Stimulated activated CD8-positive, alpha-beta memory T cell treated with anti-CD3 and anti-CD28 coated beads, Interleukin-12 subunit alpha, Interleukin-12 subunit beta, amount 100 ng/mL, for 1 hour (primary cell): ENCODE data around the gene NRXN3.

Source experiments
- DNase-seq: peaks from one replicate; pipeline ENCODE4 v3.0.0-alpha.2; 2020; ENCODE audit warnings: low read depth

NRXN3 gene

DNA sequence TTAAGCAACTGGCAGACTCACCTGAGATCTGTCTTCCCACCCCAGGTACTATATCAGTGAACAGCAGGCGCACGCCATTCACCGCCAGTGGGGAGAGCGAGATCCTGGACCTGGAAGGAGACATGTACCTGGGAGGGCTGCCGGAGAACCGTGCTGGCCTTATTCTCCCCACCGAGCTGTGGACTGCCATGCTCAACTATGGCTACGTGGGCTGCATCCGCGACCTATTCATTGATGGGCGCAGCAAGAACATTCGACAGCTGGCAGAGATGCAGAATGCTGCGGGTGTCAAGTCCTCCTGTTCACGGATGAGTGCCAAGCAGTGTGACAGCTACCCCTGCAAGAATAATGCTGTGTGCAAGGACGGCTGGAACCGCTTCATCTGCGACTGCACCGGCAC, 544.5 kb downstream of the NRXN3 start:
- DNase-seq = no peak

DNA sequence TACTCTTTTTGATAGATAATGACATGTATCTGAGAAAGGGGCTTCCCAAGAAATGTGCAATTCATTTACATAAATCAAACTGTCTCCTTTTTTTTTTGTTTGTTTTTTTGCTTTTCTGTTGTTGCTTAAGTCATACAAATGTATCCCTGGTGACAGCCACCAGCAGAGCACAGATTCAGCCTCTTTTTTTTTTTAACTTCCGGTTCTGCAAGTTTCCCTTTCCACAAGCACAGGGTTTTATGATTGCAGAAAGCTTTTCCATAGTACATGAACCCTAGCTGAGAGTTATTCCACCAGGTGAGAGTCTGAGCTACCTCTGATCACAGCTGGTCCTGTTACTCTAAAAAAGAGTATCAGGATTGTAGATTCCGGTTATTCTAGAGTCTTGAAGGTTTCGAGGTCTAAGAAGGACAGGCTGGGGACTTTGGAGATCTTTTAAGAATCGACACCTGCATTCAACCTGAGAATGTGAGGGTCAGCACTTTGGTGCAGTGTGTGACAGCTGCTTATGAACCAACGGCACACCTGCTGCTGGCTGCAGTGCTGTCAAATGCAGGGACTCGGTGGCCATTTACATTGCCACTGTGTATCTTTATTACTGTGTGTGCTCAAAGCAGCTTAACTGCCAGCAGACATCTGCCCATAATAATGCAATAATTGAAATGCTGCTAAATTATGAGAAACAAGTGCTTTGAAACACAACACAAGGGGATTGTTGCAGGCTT, 551.7 kb downstream of the NRXN3 start:
- no peak for DNase-seq

DNA sequence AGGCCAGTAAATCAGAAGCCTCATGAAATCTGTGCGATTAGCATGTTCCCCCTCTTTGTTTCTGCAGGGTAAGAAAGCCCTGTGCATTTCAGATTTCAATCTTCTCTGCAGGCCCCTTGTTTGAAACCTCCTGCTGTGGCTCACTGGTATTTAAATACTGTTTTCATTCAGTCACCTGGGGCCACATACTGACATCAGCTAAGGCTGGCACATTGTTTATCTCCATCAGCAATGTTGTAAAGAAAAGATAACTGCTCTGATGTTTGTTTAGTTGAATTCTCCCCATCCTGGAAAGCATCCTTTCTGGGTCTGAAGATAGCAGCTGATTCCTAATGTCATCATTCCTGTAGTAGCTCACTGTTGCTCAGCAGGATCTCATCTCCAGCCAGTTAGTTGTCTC, 554.9 kb downstream of the NRXN3 start:
- DNase-seq = no peak

DNA sequence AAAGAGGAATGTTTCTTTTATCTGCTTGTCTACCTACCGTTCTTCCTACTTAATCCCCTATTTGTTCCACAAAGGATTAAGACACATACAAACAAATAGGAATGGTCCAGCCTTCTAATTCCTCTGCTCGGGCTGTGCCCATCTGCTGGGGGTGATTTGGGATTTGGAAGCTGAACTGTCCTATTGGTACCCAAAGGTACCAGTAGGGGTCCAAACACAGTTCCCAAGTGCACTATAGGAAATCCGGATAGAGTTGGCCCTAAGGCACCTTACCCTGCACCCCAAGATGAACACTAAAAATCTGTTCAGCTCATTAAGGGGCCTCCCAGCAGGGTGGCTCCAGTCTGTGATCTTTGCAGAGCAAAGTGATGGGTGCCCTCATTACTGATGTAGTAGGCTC, 566.9 kb downstream of the NRXN3 start:
- no peak for DNase-seq

DNA sequence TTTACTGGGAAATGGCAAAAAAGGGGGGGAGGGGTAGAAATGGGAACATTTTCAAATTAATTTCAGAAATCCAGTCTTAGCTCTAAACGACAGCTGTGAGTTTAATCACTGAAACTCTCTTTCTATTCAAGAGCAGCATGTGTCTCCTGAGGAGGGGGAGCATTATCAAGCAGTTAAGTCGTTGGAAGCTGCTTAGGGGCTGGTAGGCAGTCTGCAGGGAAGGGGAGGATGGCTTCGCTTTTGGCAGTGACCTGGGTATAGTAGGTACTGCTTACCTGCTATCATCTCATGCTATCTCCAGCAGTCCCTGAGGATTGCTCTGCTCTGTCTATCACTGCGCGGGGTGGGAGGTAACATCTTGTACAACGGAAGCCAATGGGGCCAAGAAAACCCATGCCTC, 567.4 kb downstream of the NRXN3 start:
- no peak for DNase-seq

DNA sequence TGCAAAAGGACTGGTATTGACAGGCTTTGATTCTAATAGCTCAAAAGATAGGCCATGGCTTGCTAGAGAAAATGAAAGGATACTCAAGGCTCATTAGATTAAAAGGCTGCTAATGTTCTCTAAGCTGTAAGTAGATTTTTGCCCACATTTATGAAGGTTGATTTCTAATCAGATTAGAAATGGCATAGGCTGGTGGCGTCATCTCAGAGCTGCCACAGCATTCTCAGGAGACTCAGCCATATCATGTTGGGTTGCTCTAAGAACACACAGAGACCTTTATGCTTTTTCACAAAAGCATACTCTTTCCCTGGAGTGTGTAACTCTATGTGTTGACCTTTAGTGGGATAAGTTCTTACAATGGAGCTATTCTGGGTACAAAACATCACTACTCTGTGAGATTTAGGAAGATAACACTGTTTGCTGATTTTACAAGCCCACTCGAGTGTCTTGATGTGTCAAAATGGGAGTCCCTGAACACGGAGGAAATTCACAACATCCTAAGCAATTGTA, 576.0 kb downstream of the NRXN3 start:
- no peak for DNase-seq

DNA sequence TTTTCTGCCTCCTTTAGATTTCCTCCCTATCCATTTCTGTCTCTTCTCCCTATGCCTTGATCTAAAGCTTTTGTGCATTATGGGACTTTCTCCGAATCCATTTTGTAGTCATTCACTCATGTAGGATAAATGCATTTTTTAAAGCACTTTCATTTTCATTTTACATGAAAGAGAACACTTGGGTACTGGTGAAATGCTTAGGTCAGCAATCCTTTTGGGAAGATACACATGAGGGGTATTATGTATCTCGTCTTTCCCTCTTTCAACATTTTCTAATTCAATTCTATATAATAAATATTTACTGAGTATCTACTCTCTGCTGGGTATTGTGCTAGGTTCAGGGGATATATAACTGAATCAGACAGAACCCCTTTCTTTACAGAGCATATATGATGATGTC, 577.6 kb downstream of the NRXN3 start:
- DNase-seq = no peak

DNA sequence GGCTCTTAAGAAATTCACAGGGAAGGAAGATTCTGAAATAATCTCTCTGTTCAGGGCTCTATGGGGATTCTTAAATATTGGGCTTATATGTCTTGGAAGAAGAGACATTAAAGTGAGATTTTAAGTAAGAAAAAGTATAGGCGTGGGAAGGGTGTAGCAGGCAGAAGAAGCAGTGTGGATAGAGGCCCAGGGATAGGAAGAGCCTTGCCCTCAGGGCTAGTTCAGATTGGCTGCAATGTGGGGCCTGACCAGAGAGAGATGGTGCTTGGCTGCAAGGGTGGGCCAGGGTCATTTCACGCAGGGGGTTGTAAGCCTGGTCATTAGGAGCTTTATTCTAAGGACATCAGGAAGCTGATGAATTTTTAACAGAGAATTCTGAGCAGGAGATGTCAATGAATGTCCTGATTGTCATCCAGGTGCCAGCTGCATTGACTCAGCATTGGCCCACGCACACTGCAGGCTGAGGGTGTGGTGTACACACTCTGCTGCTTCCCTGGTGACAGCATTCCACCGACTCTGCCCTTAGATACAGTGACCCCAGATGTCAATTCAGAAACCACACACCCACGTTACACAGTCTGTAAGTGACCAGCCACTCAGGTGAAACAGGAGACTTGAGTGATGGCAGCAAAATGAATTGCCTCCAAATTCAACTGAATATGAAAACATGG, 582.5 kb downstream of the NRXN3 start:
- DNase-seq = no peak

DNA sequence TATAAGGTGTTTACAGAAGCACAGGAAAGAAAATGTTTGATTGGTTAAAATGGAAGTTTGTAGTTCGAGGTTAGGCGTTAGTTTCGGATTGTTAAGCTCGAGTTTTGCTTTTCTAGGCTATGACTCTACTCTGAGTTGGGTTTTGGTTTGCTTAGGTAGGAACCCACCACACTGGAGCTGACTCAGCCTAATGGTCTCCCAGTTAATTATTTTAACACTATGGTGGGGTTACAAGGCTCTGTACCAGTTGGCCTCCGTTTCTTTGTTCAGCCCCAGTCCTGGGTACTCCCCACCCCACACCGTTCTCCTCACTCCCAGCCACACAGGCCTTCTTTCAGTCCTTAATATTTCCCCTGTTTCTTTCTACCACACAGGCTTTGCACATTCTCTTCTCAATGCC, 583.9 kb downstream of the NRXN3 start:
- DNase-seq = no peak

DNA sequence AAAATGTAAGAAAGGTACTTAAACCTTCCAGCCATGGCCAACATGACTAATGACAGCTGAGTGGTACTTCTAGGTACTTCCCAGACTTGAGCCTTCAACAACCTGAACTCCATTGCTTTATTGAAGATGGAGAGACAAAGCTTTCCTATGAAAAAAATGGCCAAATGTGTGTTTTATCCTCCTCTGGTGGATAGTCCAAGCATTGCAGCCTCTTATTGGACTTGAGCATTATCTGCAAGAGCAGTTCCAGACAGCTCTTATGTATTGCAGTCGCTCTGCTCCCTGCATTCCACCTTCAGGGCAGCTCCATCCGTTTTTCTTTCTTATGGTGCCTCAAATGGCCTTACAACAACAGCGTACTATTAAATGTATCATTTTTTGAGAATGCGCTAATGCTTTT, 588.2 kb downstream of the NRXN3 start:
- DNase-seq = no peak

DNA sequence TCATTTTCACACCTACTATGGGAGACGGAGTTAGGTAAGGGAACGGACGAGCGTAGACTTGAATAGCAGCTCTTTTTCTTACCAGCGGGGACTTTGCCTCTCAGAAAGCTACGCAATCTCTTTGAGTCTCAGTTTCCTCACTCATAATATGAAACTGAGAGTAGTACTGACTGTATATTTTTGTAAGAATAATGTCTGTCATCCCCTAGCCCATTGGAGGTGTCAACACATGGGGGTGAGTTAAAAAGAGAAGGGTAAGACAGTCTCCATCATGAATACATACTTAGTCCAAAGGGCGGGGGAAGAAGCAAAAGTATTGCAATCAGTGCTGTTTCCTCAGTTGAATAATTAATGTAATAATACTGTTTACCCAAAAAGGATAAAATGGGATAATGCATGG, 592.2 kb downstream of the NRXN3 start:
- no peak for DNase-seq

DNA sequence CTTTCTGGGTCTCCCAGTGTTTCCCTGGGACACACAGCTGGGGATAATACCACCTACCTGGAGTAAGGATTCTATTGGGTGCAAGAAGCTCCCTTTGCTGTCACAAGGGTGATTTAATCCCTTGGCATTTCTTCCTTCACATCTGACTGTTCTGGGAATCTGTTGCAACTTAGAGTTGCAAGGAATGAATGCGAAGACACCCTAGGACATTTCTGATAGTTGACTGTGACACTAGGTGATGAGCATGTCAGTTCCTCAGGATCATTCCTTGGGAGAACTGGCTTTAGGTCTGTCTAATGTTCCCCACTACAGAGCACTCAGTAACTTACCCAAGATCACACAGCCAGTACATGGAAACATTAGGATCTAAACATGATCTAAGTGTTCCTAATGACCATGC, 593.6 kb downstream of the NRXN3 start:
- DNase-seq = no peak

DNA sequence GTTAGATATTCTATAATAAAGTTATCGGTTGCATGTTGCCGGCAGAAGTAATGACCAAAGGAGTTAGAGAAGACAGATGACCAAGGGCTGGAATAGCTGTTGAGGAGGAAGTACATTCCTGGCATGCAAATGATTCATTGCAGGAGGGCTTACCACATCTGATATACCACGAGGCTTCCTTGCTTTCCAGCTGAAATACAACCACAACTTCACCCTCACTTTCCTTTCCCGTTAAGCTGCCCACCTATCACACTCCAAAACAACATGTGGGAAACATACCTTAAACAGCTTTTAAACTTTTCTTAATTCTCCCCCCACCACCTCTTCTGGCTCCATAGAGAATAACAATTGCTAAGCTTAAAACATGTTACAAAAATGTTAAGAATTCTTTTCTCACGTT, 594.1 kb downstream of the NRXN3 start:
- no peak for DNase-seq

DNA sequence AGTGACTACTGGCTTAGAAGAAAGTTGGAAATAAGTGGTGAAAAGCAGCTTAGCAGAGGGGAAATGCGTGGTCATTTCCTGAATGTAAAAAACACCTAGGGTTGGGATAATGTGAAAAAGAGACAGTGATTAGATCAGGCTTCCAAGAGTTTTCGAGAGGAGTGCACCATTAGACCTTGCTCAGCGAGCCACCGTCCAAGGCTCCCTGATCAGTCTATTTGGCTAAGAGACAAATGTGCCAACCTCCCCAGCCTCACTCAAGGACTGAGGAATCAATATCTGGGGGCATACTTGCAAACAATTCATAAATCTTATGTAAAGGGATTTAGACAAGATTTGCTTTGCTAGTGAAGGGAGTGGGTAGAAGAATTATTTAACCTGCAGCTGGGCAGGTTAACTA, 594.5 kb downstream of the NRXN3 start:
- no peak for DNase-seq

DNA sequence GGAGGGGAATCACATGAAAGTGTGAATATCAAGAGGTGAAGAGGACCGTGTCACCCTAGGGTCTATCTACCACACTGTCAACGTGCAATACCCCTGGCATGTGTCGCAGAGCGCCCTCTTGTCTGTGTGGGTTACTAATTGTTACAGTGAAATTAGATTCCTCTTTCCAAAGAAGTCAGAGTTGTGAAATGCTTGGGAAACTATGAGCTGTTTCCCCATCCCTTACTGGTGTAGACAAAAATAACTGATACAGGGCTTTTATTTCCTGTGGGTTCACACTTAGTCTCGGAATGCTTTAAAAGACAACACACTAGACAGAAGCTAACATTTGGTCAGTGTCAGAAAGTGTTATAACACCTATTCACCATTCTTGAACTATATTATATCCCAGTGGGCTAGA, 597.3 kb downstream of the NRXN3 start:
- DNase-seq = no peak

DNA sequence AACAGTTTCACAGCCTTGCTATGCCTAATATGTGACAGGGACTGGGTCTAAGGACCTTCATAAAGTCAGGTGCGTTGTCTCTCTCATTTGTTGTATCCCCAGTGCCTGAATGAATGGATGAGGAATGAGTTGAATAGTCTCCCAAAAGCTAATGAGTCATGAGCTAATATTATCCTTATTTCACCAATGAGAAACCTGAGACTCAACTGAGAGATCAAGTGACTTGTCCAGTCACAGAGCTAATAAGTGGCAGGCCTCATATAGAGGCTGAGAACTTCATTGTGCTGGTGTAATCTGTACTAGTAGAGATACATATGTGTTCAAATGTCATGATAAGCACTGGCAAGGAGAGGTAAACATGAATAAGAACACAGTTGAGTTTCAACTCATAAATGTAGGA, 612.4 kb downstream of the NRXN3 start:
- no peak for DNase-seq

DNA sequence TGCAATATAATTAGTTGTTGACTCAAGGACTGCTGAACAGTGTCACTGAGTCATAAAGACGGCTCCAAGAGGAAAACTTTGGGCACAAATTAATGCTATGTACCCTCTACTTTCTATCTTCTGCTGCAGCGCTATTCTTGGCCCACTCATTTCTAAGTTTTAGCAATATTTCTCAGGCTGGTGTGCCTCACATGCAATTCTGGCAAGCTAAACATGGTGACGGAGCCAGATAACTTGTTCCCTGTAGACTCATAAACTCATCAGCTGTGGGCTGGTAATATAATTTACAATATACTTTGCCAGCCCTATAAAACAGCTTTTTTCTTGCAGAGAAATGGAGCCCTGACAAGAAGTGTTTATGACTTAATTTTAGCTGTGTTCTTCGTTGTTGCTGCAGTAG, 615.1 kb downstream of the NRXN3 start:
- no peak for DNase-seq

DNA sequence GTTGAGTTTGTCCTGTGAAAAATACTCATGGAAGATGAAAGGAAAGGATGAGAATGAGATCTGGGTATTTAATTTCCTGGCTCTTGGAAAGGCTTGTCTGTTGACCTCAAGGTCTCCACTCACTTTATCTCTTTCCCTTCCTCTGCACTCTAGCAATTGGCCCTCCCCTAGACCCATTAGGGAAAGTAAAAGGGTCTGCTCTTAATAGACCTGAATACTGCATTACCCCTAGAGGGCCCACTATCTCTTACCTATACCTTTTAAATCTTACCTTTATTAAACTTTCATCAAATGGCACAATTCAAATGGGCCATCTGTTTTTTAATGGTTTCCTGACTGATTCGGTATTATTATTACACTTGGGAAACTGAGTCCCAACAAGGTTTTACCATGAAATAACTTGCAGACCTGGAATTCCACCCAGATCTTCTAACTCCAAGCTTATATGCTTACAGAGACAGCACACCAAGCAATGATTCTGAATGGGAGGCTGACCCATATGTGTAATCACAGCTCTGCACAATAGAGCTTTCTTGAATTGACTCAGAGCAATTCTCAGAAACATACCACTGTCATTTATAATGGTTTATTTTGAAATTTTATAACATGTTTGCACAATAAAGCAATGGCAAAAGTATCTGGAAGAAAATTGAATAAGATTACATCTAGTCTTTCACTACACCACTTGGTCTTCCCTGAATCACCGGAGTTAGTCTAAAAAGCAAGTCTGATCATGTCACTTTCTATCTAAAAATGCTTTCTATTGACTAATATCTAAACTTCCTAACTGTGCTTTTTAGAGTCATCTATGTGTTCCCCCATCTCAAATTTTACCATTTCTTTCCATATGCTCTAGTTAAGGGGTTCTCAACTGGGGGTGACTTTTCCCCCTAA, 618.5 kb downstream of the NRXN3 start:
- no peak for DNase-seq

DNA sequence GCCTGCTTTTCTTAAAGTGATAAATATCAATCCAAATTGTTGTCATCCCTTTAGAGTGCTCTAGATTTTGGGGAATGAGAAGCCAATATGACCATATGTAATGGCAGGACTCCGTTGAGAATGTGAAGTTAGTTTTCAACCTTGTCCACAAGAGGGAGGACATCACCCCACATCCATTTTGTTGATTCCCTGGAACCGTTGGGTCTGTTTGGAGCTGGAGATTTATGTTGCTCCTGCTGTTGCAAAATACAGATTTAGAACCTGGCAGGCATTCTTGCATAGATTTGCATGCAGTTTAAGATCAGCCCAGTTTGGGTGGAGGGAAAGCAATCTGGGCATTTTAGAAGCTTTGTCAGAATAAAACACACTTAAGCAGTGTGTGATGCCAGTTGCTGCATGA, 620.1 kb downstream of the NRXN3 start:
- no peak for DNase-seq

DNA sequence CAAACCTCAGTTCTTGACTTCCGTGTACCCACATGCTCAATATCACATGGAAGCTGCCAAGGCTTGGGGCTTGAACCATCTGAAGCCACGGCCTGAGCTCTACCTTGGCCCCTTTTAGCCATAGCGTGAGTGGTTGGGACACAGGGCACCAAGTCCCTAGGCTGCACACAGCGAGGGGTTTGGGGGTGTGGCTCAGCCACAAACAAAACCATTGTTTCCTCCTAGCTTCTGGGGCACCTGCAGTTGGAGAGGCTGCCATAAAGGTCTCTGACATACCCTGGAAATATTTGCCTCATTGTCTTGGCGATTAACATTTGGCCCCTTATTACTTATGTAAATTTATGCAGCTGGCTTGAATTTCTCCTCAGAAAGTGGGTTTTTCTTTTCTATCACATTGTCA, 628.6 kb downstream of the NRXN3 start:
- DNase-seq = no peak

DNA sequence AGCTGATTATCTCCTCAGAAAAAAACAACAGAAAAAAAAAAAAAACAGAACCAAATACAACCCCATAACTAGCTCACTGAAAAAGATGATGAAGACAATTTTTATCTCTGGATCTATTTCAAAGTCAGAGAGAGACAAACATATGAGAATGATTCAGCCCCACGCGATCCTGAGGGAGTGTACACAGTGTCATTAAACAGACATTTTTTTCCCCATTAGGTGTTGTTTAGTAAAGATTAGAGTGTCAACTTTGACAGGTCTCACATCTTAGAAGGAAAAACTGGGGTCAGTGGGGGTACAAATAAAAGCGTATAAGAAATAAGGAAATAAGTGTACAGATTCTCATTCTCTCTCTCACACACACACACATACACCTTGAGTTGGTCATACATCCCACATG, 635.4 kb downstream of the NRXN3 start:
- DNase-seq = no peak

DNA sequence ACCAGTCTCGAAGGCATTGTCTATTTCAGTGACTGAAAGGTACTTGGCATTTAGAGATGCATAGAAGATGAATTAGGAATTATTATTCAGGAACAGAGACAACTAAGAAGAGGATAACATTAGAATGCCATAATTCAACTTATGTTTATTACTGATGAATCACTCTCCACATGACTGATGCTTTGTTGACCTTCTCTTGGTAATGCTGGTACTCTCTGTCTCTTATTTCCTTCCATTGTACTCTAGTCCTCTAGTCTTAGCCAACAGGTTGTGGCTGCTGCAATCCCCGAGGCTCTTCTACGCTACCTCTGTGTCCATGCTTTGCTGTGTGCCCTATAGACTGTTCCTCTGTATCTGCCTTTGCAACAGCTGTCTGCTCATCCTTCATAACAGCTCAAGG, 652.9 kb downstream of the NRXN3 start:
- DNase-seq = no peak

DNA sequence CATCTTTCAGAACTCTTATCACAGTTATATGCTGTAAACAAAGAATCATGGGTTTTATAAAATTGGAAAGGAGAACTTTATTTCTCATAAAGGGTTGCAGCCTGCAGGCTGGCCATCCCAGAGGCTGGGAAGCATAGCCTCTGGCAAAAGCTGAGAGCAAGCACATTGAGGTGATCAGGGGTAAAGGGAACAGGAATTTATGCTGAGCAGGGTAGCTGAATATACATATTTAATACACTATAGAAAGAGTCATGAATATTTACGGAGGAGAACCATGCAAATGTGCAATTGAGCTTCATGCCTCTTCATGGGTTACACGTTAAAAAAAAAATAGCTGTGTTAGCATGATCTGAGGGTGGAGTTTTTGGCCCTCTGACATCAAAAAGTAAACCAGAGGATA, 653.3 kb downstream of the NRXN3 start:
- DNase-seq = no peak
